Sciatic nerve (tissue), 2 donors: ENCODE data around the gene NIPBL. TPM values are rescaled to one million over a fixed set of nuclear protein-coding genes. Genes with fewer than 3 reads are reported as not detected.
"Not testable (repeated sequence)": the region's sequence is repeated elsewhere in the genome, so short reads cannot be mapped to it uniquely, and the experiment has no call there.

Source experiments
- ATAC-seq: fragments of 200-7000 bp; cut with Tn5 transposase; one replicate; pipeline ENCODE4 v1.9.1; 2020; ENCODE audit warnings: mild to moderate bottlenecking, moderate library complexity
- DNase-seq: peaks from one replicate; pipeline ENCODE4 v3.0.0-alpha.2; 2020; ENCODE audit warnings: low spot score
- intact Hi-C: fragments of 100-400 bp; cut with DNase I; formaldehyde crosslinking; loops from one replicate; pipeline ENCODE4 v1.14.2; 2022
- total RNA-seq: library from RNA; stranded (reverse); fragmentation: NEBNext Ultra II Directional; extraction: Animal tissue kit (Norgen Biotek cat#: 25700); gene quantifications from one replicate; pipeline ENCODE4 v1.2.1, GENCODE V29; 2021
- donor health status: DM: no; HTN: no; CAD: no.
- donor health status: DM: no; HTN: no; CAD: no.

NIPBL gene
- total RNA-seq, 1 donor from 2014 or later = 97.0 TPM

DNA sequence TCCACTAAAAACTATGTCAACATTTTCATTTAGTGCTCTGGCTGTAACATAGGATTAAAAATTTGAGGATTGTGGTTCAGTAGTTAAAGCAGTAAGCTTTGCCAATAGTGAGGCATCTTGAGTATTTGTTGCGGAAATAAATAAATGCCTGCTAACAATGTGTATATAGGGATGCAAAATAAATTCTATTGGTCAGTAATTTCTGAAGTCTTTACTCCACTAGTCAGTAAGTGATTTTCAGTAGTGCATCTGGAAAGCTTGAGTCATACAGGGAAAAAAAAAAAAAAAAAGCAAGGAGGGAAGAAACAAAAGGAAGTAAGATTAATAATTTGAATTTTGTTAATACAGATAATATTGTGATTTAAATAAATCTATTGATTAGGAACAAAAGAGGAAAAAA lies 21.0 kb downstream of the NIPBL start:
- no peak for DNase-seq
- no peak for ATAC-seq
- intact Hi-C loops = no loop called here

DNA sequence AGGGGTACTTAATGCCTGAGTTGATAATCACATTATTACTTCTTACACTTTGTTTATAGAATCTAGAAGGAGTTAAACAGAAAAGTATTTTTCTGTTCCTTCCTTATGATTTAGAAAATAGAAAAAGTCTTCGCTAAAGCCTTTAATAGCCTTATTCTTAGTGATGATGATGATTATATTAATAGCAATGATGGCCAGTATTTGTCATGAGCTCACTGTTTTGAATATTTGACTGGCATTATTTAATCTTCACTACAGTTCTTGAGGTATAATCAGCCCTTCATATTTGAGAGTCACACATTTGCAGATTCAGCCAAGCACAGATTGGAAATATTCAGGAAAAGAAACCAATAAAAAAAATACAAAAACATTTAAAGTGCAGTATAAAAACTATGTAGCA lies 23.3 kb downstream of the NIPBL start:
- ATAC-seq (no peak), DNase-seq (no peak)
- intact Hi-C loops = no loop called here

DNA sequence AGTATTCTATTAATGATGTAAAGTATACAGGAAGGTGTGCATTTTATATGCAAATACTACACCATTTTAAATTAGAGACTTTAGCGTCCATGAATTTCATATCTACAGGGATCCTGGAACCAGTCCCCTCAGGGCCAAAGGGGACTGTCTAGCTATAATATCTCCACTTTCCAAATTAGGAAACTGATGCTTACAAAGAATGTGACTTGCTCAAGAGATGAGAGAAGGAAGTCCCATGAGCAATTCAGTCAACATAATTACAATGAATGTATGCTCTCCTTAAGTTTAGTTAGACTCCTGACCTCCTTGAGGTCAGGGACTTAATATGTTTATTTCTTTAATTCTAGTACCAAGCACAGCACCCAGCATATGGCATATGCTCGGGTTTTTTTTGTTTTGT lies 23.7 kb downstream of the NIPBL start:
- DNase-seq = no peak
- intact Hi-C loops = no loop called here
- no peak for ATAC-seq

DNA sequence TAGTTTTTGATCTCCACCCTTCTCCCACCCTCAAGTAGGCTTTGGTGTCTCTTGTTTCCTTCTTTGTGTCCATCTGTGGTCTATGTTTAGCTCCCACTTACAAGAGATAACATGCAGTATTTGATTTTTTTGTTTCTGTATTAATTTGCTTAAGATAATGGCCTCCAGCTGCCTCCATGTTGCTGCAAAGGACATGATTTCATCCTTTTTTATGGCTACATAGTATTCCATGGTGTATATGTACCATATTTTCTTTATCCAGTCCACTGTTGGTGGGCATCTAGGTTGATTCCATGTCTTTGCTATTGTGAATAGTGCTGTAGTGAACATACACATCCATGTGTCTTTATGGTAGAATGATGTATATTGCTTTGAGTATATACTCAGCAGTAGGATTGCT lies 24.5 kb downstream of the NIPBL start:
- ATAC-seq, intact Hi-C loops, DNase-seq: not testable (repeated sequence)

DNA sequence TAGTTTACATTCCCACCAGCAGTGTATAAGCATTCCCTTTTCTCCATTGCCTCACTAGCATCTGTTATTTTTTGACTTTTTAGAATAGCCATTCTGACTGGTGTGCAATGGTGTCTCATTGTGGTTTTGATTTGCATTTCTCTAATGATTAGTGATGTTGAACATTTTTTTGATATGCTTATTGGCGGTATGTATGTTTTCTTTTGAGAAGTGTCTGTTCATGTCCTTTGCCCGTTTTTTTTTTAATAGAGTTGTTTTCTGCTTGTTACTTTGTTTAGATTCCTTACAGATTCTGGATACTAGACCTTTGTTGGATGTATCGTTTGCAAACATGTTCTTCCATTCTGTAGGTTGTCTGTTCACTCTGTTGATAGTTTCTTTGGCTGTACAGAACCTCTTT lies 25.3 kb downstream of the NIPBL start:
- intact Hi-C loops = no loop called here
- no peak for ATAC-seq
- DNase-seq = no peak

DNA sequence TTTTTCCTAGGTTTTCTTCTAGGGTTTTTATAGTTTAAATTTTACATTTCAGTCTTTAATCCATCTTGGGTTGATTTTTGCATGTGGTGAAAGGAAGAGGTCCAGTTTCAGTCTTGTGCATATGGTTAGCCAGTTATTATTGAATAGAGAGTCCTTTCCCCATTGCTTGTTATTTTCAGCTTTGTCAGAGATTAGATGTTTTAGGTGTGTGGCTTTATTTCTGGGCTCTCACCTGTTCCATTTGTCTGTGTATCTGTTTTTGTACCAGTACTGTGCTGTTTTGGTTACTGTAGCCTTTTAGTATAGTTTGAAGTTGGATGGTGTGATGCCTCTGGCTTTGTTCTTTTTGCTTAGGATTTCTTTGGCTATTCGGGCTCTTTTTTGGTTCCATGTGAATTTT lies 25.8 kb downstream of the NIPBL start:
- ATAC-seq (no peak), DNase-seq (no peak)
- intact Hi-C loops = no loop called here

DNA sequence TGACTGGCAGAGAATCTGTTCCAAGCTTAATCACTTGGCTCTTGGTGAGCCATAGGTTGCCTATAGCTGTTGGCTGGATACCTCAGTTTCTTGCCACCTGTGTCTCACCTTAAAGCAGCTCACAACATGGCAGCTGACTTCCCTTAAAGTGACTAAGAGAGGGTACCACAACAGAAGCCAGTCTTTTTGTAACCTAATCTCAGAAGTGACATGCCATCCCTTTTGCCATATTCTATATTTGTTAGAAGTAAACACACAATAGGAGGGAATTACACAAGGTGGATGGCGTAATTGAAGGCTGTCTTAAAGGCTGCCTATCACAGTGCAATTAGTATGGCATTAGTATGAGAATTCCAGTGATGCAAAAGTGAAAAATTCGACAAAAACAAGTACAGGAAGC lies 28.1 kb downstream of the NIPBL start:
- intact Hi-C loops = no loop called here
- no peak for ATAC-seq
- DNase-seq = no peak

DNA sequence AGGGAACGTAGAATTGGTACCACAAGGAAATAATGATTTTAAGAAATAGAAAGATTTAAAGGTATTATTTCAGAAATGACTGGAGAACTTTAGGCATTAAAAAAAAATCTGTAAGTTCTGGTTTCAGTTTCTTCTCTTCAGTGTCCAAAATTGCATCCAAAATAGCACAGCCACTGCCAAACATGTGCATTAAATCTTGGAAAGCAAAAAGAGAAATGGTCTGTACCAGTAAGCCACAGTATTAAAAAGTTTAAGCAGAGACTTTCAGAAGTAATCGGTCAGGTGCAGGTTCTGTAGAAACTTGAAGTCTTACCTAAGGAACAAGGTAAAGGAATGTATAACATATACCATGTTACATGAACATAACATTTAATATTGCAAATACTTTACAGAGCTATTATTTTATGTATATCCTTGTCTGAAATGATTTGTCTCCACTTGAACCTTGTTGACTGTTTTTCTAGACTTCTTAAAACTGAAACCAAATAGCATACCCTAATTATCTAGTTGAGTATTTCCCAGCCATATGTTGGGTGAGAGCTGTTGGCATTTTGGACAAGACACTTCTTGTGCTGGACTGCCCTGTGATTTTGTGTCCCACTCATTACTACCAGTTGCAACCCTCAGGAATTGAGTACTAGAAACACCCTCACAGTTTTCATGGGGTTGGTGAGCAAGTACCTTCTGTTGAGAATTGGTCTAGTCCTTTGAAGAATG lies 32.1 kb downstream of the NIPBL start:
- intact Hi-C loops = no loop called here
- no peak for ATAC-seq

DNA sequence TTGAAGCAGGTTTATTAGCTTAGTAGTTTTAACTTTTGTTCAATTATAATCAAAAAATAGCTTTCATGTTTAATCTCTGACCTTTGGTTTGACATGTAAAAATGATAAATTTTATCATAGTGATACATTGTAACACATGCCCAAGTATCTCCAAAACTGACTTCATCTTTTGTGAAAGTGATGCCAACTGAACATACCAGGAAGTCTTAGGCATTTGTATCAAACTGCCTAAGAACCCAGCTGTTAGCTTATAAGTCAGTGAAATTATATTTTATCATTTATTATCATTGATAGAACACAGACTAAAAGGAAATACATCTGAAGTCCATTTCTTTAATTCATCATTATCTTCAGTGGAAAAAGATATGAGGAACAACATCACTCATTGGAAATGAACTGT lies 39.1 kb downstream of the NIPBL start:
- intact Hi-C loops = no loop called here
- ATAC-seq = no peak
- DNase-seq = no peak

More for the DNA sequence above, 32.1 kb downstream of the NIPBL start:
- no peak for DNase-seq

DNA sequence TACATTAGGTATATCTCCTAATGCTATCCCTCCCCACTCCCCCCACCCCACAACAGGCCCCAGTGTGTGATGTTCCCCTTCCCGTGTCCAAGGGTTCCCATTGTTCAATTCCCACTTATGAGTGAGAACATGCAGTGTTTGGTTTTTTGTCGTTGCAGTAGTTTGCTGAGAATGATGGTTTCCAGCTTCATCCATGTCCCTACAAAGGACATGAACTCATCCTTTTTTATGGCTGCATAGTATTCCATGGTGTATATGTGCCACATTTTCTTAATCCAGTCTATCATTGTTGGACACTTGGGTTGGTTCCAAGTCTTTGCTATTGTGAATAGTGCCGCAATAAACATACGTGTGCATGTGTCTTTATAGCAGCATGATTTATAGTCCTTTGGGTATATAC lies 40.0 kb downstream of the NIPBL start:
- ATAC-seq, intact Hi-C loops, DNase-seq: not testable (repeated sequence)

DNA sequence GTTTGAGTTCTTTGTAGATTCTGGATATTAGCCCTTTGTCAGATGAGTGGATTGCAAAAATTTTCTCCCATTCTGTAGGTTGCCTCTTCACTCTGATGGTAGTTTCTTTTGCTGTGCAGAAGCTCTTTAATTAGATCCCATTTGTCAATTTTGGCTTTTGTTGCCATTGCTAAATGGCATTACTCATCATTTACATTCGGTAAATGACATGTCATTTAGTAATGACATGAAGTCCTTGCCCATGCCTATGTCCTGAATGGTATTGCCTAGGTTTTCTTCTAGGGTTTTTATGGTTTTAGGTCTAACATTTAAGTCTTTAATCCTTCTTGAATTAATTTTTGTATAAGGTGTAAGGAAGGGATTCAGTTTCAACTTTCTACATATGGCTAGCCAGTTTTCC lies 40.8 kb downstream of the NIPBL start:
- DNase-seq, ATAC-seq, intact Hi-C loops: not testable (repeated sequence)

DNA sequence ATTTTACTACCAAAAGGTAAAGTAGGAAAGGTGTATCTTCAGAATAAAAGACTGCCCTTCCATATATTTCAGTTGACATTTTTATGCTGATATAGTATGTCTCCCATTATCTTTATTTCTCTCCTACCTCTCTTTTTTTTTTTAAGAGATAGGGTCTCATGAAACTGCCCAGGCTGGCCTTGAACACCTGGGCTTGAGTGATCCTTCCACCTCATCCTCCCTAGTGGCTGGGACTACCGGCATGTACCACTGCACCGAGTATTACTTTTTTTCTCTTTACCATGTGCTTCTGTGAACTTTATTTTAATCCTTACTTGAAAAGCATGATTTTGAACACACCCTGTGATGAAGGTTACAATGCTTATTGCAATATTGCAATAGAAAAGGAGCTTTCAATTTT lies 42.7 kb downstream of the NIPBL start:
- ATAC-seq (no peak), DNase-seq (no peak)
- intact Hi-C loops = no loop called here

DNA sequence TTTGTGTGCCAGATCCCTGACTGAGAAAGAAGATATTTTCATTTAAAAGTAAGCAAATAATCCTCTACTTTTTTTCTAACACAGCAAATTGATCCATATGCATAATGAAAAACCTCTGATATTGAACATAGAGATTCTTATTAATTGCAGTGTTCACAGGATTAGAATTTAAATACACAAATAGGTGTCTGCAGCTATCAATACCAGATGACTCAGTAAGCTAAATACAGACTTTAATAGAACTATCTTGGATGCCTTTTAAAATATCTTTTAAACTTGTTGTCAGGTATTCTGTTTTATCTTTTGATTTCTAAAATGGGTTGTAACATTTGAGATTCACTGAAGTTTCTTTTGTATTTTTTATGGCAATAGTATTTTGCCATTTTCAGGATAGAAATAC lies 43.1 kb downstream of the NIPBL start:
- intact Hi-C loops = no loop called here
- ATAC-seq (no peak), DNase-seq (no peak)

DNA sequence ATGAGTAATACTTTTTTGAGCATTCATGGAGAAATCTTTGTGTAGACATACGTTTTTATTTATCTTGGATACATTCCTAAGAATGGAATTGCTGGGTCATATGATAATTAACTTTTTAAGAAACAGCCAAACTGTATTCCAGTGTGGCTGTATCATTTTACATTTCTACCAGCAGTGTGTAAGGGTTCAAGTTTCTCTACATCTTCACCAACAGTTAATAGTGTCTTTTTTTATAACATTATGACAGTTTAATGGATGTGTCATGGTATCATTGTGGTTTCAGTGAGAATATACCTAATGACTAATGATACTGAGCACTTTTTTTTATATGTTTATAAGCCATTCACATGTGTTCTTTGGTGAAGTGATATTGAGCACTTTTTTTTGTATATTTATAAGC lies 52.4 kb downstream of the NIPBL start:
- intact Hi-C loops = no loop called here
- ATAC-seq (no peak), DNase-seq (no peak)

DNA sequence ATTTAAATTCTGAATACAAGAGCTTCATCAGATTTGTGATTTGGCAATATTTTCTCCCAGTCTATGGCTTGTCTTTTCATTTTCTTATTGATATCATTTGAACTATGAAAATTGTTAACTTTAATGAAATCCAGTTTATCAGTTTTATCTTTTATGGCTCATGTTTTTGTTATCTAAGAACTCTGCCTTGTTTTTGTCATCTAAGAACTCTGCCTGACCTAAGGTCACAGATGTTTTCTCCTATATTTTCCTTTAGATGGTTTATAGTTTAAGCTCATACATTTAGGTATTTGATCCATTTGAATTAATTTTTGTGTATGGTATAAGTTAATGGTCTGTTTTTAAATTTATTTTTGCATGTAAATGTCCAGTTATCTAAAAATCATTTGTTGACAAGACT lies 52.9 kb downstream of the NIPBL start:
- no peak for ATAC-seq
- intact Hi-C loops = no loop called here
- DNase-seq = no peak

DNA sequence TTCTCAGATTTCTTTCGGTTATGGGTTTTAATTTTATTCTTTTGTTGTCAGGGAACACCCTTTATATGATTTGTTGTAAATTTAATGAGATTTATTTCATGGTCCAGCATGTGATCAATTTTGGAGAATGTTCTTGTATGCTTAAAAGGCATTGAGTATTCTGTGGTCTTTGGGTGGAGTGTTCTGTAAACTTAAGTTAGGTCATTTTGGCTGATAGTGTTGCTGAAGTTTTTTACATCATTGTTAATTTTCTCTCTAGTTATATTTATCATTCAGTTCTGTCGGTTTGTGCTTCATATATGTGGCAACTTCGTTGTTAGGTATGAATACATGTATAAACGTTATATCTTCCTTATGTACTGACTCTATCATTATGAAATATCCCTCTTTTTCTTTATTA lies 55.5 kb downstream of the NIPBL start:
- DNase-seq (no peak), ATAC-seq (no peak)
- intact Hi-C loops = no loop called here

DNA sequence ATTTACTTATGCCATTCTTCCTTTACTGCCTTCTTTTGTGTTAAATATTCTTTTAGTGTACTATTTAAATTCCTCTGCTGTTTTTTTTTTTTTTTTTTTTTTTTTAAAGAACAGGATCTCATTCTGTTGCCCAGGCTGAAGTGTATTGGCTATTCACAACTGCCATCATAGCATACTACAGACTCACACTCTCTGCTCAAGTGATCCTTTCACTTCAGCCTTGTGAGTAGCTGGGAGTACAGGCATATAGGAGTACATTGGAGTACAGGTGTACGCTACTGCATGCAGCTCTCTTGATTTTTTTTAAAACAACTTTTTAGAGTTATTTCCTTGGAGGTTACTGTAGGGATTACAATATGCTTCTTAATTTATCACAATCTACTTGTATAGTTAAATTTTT lies 56.1 kb downstream of the NIPBL start:
- intact Hi-C loops = no loop called here
- DNase-seq = no peak
- no peak for ATAC-seq

DNA sequence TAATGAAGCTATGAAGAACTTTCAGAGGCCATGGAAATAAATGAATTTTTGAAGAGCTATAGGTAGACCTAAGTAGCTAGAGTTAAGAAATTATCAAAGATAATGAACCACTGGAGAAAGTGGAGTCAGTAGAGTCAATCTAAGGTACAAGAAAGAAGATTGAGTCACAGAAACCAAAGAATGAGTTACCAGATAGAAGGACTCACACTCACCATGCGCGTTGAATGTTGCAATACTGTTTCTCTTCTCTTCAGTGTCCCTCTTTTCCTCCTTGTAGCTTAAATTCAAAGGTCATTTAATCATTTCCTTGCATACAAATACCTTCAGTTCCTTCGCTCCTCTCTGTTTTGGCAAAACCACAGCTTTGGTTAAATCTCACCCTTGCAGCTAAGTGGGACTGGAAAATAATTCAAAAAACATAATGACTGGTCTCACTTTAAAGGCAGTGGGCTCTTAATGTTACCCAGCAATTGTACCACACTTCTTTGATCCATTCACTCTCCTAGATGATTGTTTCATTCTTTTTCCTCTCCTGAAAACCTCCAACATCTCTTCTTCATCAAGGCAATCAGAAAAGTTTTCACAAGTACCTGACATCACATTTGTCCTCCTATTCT lies 58.3 kb downstream of the NIPBL start:
- DNase-seq (no peak), ATAC-seq (no peak)
- intact Hi-C loops = no loop called here

DNA sequence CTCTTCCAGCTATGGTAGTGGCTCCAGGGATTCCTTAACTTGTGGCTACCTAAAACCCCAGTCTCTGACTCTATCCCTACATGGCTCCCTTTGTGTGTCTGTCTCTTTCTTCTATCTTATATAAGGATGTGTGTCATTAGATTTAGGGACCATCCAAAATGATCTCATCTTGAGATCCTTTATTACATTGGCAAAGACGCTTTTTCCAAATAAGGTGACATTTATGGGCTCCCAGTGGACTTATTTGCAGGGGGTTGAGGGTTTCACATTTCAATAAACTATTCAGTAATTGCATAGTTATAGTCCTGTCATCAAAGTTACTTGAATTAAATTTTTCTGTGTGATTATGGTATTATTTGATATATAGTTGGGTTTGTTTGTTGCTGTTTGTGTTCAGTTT lies 59.2 kb downstream of the NIPBL start:
- intact Hi-C loops = no loop called here

DNA sequence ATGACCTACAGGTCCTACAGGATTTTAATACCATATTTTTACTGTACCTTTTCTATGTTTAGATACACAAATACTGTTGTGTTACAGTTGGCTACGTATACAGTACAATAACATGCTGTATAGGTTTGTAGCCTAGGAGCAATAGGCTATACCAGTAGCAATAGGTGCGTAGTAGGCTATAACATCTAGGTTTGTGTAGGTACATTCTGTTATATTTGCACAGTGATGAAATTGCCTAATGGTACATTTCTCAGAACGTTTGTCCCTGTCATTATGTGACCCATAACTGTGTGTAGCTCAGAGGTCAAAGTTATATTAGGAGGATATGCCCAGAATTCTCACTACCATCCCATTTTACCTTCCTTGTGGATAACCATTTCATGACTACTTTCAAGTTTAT lies 59.7 kb downstream of the NIPBL start:
- intact Hi-C loops = no loop called here
- no peak for ATAC-seq
- no peak for DNase-seq

More for the DNA sequence above, 59.2 kb downstream of the NIPBL start:
- DNase-seq (no peak), ATAC-seq (no peak)

DNA sequence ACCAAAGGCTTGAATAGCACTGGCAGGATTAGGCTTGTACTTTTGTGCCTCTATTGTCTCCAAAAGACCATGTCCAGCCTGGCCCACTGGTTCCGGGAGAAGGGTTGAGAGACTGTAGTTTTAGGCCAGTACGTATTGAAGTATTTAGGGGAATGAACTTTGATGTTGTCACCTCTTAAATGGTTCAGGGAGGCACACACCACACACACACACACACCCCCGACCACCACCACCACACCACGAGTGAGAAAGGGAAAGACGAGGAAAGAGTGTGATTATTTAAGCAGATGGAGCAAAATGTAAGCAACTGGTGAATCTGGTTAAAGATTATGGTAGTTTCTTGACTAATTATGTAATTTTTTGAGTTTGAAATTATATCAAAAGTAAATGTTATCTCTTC lies 61.6 kb downstream of the NIPBL start:
- intact Hi-C loops = no loop called here
- ATAC-seq (no peak), DNase-seq (no peak)
